Colonic mucosa (tissue), 4 donors: ENCODE results near the gene GMPR. TPM values are rescaled to one million over a fixed set of nuclear protein-coding genes. Genes with fewer than 3 reads are reported as not detected.

Experiments used
- DNase-seq: peaks from one replicate; pipeline ENCODE4 v3.0.0-alpha.2; 2020
- H3K27ac ChIP-seq: fragments of 200-600 bp; one replicate; pipeline ENCODE4 v1.8.0; 2021
- H3K27me3 ChIP-seq: fragments of 200-600 bp; one replicate; pipeline ENCODE4 v1.8.0; 2021
- H3K36me3 ChIP-seq: fragments of 200-600 bp; one replicate; pipeline ENCODE4 v1.8.0; 2021
- H3K4me1 ChIP-seq: fragments of 200-600 bp; one replicate; pipeline ENCODE4 v1.8.0; 2021; ENCODE audit warnings: mild to moderate bottlenecking
- H3K4me3 ChIP-seq: fragments of 200-600 bp; one replicate; pipeline ENCODE4 v1.8.0; 2021
- H3K9ac ChIP-seq, 2 donors: one replicate each; pipeline ENCODE4 v1.7.0; 2013; ENCODE audit warnings: control low read depth in 2 of 2, low read depth in 2 of 2, low read length in 2 of 2
- H3K9me3 ChIP-seq: fragments of 200-600 bp; one replicate; pipeline ENCODE4 v1.8.0; 2021
- CTCF ChIP-seq: fragments of 200-600 bp; IDR thresholded peaks from one replicate; pipeline ENCODE4 v1.8.0; 2022; ENCODE audit warnings: antibody characterized with exemption, mild to moderate bottlenecking
- intact Hi-C: fragments of 100-400 bp; cut with DNase I; formaldehyde crosslinking; loops from one replicate; pipeline ENCODE4 v1.14.1; 2022
- total RNA-seq, 2 donors: library from RNA; stranded (reverse); fragmentation: NEBNext Ultra II Directional in 1 of 2; extraction: Animal tissue kit (Norgen Biotek cat#: 25700) in 1 of 2; gene quantifications; one replicate each; pipeline ENCODE4 v1.2.1, GENCODE V29; 2021
- donor health status: healthy.
- donor health status: DM: no; HTN: no; CAD: no.
- donor health status: DM: no; HTN: no; CAD: no.

Gene GMPR
- total RNA-seq, 2 donors from 2014 or later, result 3.4 to 4.7 TPM

GRCh38 chr6:16230953-16231352 lies 7.4 kb upstream of the GMPR start:
- Histone ChIP-seq H3K27ac (no peak overlapping the region), H3K4me3 (no peak overlapping the region), H3K4me1 (no peaks in the 10 kb centered on the region), H3K36me3 (no peaks in the 10 kb centered on the region), H3K9me3 (no peaks in the 10 kb centered on the region), H3K9ac (no peak overlapping the region), H3K27me3 (no peaks in the 10 kb centered on the region)
- intact Hi-C loops, result loop anchor here (10.0 kb wide), 1 partner anchor 184 kb away; no protein-coding TSS in a partner anchor
- no peak for TF ChIP-seq CTCF
- no peak for DNase-seq

GRCh38 chr6:16232086-16232485 lies 6.3 kb upstream of the GMPR start:
- no peaks in the 10 kb centered on the region for H3K36me3 ChIP-seq
- H3K27me3 ChIP-seq, result no peaks in the 10 kb centered on the region
- intact Hi-C loops, result loop anchor here (10.0 kb wide), 1 partner anchor 183 kb away; no protein-coding TSS in a partner anchor
- H3K4me3 ChIP-seq, result no peak overlapping the region
- H3K9me3 ChIP-seq, result no peaks in the 10 kb centered on the region
- no peak overlapping the region for H3K27ac ChIP-seq
- no peaks in the 10 kb centered on the region for H3K4me1 ChIP-seq
- no peak for TF ChIP-seq CTCF
- DNase-seq, result no peak
- H3K9ac ChIP-seq, result no peak overlapping the region

- Histone ChIP-seq H3K9ac (no peak overlapping the region), H3K27me3 (no peaks in the 10 kb centered on the region), H3K9me3 (no peaks in the 10 kb centered on the region), H3K36me3 (no peaks in the 10 kb centered on the region), H3K4me3 (no peak overlapping the region), H3K27ac (no peak overlapping the region), H3K4me1 (no peaks in the 10 kb centered on the region)
- intact Hi-C loops, result loop anchor here (10.0 kb wide), 1 partner anchor 179 kb away; no protein-coding TSS in a partner anchor
- DNase-seq, result no peak
- no peak for TF ChIP-seq CTCF
These were observed 2.3 kb upstream of the GMPR start for GRCh38 chr6:16236009-16236501.

GRCh38 chr6:16236631-16237199 lies 1.7 kb upstream of the GMPR start:
- Histone ChIP-seq H3K4me3 (no peak overlapping the region), H3K27me3 (no peaks in the 10 kb centered on the region)

GRCh38 chr6:16237242-16237641 lies 1.1 kb upstream of the GMPR start:
- no peaks in the 10 kb centered on the region for H3K9me3 ChIP-seq
- no peak overlapping the region for H3K9ac ChIP-seq
- TF ChIP-seq CTCF, result no peak
- no peak overlapping the region for H3K27ac ChIP-seq
- no peak for DNase-seq
- H3K36me3 ChIP-seq, result no peaks in the 10 kb centered on the region
- H3K27me3 ChIP-seq, result no peaks in the 10 kb centered on the region
- no peaks in the 10 kb centered on the region for H3K4me1 ChIP-seq
- intact Hi-C loops, result loop anchor here (10.0 kb wide), 1 partner anchor 178 kb away; no protein-coding TSS in a partner anchor
- H3K4me3 ChIP-seq, result no peak overlapping the region

More at GRCh38 chr6:16236631-16237199, 1.7 kb upstream of the GMPR start:
- intact Hi-C loops, result loop anchor here (10.0 kb wide), 1 partner anchor 178 kb away; no protein-coding TSS in a partner anchor
- H3K4me1 ChIP-seq, result no peaks in the 10 kb centered on the region
- no peaks in the 10 kb centered on the region for H3K9me3 ChIP-seq
- peak; percentile 70 for DNase-seq
- TF ChIP-seq CTCF, result no peak
- H3K27ac ChIP-seq, result no peak overlapping the region
- H3K36me3 ChIP-seq, result no peaks in the 10 kb centered on the region
- H3K9ac ChIP-seq, result no peak overlapping the region
